Stimulated activated CD4-positive, alpha-beta T cell treated with anti-CD3 and anti-CD28 coated beads, Interleukin-1b, Interleukin-23, amount 100 ng/mL, for 1 hour (primary cell): ENCODE measurements around the gene LRRTM3.

ENCODE experiments used
- DNase-seq, 2 donors: peaks; one replicate each; pipeline ENCODE4 v3.0.0-alpha.2; 2020; ENCODE audit warnings: low read depth in 2 of 2

The LRRTM3 gene

DNA sequence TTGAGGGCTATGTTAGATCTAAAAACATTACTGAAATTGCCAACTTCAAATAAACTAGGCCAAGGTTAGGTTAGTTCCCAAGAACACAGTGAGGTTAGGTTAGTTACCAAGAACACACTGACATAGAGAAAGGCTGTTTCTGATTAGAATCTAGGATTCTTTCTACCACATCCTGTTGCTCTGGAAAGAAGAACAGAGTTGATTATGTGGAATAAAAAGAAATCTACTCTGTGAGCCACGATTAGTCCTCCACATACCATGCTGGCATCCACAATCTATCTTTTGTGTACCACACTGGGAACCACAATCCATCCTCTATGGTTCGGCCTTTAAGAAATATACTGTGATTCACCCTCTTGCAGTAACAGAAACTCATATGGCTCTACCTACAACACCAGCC is 91.4 kb downstream of the LRRTM3 start:
- DNase-seq = no peak

DNA sequence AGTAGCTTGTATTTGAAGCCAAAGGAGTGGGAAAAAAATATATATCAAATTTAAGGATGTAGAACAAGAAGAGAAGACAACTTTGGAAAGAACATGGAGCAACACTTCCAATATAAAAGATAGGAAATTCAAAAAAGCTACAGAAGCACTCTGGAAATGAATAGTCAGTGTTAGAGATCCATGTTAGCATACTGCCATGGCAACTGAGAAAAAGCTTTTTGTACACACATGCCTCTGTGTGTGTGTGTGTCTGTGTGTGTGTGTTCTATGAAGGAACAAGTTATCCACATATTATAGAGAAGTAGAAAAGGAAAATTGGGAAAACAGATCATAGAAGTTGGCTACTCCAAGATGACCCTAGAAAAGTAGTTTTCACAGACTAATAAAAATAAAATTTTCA is 96.3 kb downstream of the LRRTM3 start:
- DNase-seq = no peak

DNA sequence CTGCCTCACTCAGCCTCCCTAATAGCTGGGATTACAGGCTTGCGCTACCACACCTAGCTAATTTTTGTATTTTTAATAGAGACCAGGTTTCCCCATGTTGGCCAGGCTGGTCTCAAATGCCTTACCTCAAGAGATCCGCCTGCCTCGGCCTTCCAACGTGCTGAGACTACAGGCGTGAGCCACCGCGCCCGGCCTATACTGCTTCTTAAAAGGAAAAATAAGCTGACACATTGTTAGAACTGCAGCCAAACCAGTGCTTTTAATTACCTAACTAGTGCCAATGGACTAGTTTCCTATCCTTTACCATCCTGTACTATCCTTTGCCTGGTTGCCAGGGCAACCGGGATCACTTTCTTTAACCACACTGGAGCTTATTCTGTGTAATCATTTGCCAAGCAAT is 108.0 kb downstream of the LRRTM3 start:
- no peak for DNase-seq

DNA sequence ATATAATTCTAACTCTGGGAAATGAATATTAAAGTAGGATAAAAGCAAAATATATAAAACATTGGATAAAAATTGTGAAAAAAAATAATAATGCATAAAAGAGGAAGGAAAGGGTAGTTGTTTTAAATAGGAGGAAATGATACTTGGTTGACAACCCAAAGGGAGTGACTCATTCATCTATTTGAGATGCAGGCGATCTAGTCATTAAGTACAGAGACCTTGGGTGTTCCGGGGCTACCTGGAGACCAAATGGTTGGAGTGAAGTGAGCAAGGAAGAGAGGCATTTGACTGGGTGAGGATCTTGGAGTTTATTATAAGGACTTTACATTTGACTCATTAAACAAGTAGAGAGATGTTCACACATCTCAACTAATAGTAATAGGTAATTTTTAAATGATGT is 111.0 kb downstream of the LRRTM3 start:
- no peak for DNase-seq

DNA sequence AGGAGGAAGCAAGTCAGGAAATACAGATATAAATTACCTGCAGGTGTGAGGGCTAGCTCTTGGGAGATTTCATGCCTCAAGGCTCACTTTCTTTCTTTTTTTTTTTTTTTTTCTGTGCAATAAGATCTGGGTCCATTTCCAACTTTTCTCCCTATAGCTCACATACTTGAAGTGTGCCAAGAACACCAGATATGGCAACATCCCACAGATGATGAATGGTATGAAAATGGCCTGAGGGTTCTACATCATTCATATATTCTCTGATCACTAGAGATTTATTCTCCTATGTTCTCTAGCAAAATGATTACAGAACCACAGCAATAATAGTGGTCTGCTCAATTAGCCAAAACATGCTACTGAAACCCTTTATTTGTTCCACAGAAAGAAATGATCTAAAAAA is 117.2 kb downstream of the LRRTM3 start:
- DNase-seq = no peak

DNA sequence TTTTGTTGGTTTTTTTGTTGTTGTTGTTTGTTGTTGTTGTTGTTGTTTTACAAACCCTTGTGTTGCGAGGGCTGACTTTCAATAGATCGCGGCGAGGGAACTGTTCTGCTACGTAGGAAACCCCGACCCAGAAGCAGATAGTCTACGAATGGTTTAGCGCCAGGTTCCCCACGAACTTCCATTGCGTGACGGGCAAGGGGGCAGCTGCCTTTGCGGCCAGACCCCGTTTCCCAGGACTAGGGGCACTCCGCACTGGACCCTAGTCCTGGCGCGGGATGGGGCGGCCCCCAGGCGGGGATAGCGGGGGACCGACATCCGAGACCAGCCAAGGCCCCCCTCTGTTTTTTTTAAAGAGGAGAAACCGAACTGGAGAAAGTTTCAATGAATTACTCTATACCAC is 119.6 kb downstream of the LRRTM3 start:
- DNase-seq = no peak

DNA sequence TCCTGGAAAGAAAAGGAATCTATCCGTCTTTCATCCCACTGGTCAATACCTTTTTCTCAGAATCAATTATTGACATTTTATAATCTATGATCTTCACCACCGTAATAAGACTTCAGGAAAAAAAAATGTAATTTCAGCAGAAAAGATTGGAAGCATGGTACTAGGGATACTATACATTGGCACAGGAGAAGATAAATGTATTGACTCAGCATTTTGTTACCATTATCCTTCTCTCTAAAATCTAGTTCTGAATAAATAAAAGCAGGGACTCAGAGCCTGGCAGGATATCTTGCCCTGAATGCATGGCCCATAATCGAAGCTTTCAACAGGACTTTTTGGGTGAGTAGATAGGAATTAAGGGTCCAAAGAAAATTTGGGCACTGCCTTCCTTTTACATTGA is 120.7 kb downstream of the LRRTM3 start:
- DNase-seq = no peak

DNA sequence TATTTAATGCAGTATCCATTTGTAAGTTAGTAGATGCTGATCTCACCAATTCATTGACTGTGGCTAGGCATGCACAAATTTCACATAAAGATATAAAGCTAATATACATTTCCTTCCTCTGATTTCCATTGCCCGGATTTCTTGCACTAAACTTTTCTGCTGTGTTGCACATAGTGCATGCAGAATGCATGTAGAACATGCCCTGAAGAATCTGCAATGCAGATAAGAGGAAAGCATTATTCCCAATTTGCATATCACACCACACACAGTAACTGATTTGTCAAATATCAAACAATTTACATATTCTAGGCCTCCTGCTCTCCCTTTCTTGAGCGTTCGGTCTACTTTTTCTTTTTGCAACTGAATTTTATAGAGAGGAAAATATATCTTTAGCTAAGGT is 124.2 kb downstream of the LRRTM3 start:
- DNase-seq = no peak

DNA sequence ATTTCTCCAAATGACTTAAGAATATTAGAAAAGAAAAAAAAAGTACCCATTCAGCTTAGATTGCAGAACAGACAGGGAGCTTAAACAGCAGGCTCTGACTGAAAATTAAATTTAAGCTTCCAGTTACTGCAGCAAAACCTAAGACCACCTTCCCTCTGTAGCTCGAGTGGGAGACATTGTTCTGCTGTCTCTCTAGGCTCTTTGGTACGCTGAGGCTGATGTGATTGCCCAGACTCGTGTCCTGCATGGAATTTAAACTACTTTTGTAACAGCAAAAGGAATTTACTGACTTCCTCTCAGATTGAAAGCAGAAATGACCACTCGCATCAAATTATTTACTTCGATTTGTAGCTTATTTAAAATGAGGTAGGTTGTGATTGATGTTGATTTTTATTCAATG is 124.6 kb downstream of the LRRTM3 start:
- DNase-seq = no peak

DNA sequence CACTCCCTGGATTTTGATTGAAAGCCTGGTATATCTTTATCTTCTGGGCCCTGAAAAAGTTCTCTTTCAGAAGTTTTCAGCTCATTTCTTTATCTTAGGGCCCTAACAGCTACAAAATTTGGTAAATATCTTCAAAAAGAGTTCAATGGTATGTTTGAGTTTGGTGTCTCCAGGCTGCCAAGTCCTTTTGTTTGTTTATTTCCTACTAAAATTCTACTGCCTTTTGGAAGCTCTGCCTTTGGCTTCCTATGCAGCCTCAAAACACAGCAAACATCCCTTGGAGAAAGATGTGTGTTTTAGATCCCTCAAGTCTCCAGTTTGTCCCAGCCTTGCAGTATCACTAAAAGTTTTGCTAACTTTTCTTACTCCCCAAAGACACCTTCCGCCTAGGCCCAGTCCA is 146.8 kb downstream of the LRRTM3 start:
- DNase-seq = no peak

DNA sequence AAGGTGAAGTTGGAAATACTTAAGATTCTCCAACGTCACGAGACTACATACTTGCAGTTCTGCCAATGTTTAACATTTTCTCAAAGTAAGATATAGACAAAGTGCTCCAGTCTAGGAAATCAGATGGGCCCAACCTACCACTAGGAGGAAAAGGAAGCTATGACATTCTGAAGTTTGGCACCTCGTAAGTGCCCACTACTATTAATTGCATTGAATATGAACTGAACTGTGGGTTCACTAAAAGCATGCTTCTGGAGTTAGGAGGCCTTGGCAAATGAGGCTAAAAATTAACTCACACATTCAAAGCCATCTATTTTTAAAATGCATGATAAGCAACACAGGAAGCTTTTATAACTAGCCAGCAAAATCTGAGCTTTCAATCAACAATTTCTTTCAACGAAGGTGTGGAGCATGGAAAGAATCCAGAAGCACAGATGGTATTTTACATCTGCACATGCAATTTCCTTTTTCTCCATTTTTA is 149.7 kb downstream of the LRRTM3 start:
- no peak for DNase-seq

DNA sequence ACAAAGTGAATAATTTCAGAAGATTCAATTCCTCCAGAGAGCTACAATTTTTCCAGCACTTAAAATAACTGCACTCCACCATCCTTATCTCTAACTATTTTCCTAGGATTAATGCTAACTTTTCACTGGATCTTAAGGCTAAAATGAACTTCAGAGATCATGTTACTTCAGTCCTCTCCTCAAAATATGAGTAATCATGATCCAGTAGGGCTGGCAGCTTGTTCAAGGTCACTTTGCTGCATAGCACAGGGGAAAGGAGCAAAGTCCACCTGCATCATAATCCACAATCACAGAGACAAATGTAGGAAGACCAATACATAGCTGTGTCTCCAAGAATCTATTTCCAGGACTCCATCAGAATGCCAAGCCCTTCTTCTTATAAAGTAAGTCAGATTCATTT is 150.3 kb downstream of the LRRTM3 start:
- DNase-seq = no peak

DNA sequence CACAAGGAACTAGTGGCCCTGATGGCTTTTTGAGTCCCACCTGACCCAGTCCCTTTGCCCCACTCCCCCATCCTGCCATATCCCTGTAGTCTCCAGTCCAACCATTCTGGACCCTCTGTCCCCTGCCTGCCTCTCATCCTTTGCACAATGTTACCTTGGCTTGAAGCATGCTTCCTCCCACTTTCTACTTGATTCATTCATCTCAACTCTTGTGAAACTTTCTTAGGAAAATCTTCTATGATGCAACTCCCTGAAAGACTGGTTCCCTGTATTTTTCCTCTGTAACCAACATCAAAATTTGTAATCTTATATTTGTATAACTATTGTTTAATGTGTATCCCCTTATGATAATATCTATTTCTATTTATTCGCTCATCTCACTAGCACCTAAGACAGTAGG is 151.5 kb downstream of the LRRTM3 start:
- DNase-seq = no peak

DNA sequence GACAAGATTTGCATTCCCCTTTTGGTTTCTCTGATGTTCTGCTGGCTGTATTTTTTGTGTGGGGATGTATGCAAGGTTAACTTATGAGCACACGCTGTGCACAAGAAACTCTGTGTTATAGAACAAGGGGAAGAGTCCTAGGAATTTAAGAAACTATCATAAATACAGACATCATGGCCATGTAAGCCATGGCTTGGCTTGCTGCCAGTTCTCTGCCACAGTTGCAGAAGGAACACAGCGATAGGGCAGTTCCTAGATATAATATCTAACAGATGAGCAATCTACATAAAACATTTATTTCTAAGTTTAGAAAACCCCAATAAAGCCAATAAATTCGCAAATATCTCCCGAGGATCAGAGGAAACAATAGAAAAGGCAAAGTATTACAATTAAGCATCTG is 153.3 kb downstream of the LRRTM3 start:
- DNase-seq = no peak

DNA sequence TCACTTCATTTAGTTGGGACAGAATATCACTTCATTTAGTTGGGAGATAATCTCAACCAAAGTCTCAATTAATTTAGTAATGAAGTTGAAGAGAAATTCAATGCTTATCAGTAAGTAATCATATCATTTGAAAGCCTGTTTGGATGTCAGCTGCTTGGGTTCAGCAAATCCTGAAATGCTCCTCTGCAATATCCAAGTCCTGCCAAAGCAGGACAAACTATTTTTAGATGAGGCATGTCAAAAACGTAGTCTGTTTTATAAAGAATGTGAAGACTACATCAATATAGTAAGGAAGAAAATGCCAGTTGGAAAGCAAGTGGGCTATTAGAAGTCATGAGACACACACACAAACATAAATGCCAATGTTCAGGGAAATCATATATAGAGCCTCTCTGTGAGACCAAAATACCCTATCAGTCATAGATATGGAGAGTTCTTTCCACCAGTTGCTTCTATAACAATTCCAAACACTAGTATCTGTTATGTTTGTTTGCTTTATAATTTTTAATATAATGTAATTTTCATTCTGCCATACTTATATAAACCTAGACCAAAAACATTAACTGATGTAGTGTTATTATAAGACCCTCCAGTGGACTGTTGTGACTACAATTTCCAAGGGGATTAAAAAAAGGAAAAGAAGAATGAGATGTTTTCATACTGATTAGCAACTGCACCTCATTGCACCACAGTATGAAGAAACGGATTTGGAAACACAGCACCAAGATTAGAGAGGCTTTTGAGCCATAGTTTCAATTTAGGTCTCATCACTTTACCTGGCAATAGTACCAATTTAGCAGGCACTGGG is 160.7 kb downstream of the LRRTM3 start:
- no peak for DNase-seq

DNA sequence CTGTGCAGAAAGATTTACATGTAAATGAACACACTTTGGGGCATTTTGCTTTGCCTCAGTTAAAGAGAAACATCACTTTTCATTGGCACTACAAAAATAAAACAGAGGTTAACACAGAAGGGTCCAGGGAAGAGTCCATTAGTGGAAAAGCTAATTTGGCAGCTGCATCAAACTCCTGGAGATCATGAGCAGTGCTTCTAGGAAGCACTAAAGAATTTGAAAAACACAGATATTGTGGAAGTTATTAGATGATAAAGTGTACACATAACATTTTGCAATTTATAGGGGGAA is 161.2 kb downstream of the LRRTM3 start:
- no peak for DNase-seq

DNA sequence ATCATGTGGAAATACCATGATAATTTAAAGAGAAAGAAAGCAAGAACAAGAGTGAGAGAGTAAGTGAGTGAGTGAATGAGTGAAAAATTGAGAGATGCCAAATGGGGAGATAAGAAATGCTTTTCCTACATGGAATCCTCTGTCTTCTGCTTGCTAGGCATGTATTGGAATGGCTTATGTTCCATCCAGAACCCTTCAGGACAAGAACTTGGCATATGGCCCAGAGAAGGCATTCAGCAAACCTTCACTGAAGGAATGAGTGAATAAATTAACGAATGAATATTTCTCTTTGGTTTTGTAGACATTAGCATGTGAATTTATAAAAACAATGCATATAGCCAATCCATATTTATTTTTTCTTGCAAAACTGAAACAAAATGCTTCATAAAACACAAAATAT is 162.2 kb downstream of the LRRTM3 start:
- DNase-seq = no peak

DNA sequence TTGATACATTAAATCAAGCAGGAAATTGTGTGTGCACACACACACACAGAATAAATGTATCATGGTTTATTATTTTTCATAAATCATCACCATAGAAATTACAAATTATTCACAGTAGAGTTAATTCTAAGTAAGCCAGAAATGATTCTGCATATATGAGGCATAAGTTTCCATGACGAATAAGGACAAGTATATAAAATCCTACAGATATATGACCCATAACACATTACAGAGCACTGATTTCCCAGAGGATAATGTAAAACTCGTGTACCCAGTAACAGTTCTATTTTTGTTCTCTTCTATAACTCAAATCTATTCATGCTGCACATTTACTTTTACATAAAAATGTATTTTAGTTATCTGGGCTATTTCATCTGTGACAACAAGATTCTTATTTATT is 169.7 kb downstream of the LRRTM3 start:
- DNase-seq = no peak

DNA sequence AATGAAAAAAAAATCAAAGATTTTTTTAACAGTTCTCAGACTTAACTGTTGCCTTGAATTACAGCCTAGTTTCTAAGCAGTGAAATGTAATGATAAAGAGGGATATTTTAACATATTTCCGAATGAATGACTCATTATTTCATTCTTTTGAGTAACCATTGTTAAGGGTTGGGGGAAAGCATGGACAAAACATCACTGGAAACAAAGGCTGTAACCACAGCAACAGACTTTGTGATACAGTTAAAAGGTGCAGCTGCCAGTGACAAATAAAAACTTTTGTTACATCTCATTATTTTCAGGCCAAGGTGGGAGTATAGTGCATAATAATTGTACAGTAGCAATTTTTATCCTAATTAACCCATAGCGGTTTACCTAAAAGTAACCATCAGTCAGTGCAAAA is 172.6 kb downstream of the LRRTM3 start:
- no peak for DNase-seq

DNA sequence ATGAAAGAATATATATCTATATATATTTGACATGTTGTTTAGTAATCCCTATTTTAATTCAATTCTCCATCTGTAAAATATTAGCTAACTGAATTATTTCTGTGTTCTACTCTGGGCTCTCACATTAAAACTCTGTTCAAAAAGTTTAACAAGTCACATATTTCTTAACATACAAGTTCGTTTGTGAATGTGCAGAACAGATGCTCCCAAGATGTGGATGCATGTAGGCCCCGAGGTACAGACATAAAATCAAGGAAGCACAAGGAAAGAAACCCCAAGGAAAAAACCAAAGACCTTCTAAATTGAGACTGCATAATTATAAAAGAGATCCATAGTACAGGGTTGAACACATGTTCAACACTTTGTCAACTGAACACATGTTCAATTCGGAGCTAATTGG is 175.1 kb downstream of the LRRTM3 start:
- DNase-seq = no peak

DNA sequence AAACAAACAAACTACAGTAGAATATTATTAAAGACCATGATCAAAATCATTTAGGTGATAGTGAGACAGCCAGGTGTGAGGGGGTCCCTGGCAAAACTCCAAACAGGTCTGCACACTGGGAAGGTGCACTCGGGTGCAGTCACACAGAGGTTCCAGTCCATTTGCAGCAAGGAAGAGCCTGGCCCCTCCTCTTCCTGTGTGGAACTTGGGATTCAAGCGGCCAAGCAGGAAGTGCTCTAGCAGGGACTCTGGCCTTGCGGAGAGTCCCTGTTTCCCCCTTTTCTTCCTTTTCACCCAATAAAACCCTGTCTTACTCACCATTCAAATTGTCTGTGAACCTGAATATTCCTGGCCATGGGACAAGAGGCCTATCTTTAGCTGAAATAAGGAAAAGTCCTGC is 181.8 kb downstream of the LRRTM3 start:
- no peak for DNase-seq

DNA sequence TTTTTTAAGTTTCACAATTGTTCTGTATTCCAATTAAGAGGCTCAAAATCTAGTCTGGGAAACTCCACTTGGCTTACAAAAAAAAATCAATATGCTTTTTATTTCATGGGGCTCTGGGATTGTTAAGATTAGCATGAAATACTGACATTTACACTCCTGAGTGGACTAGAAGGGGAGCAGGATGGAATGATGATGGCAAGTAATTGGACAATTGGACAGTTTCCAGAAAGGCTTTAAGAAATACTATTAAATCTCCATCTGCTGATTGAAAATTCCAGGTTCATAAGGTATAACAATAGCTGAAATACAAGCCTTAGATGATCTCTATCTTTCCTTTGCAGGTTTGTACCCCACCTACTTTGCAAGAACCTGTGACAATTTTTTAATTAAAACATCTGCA is 184.4 kb downstream of the LRRTM3 start:
- no peak for DNase-seq

DNA sequence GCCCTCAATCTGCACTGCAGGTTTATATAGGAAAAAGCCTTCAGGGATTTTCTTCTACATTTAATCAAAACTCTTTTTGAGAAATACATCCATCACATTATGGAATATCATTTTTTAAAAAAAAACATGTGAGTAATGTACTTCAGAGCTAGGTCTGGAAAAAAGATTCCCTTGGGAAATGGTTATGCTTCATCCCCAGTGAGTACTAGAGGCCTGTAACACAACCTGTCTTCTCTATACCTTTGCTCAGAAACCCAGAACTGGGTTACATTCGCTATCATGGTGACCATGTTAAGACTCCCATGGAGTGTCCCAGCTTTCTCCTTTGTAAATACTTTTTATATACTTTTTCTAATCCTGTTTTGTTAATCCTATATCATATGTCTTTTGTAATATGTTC is 186.9 kb downstream of the LRRTM3 start:
- DNase-seq = no peak

DNA sequence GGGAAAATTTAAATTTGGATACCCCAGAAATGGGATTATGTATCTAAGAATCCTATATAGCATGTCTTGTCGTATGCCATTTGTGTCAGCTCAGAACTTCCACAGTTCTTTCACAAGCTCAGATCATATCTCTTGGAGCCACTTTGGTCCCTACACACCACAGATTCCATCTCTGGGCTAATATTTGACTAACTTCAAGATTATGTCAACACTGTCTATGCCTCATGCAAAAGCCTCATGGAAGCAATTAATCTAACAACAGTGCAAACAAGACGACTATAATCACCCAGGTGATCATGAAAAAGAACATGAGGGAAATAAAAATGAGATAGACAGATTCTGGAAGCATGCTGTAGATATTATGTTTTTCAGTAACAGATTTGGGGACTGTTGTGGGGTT is 189.1 kb downstream of the LRRTM3 start:
- DNase-seq = no peak
